NCI-H446 treated with DMSO at 0.1 percent for 48 hours (cell line): ENCODE data around the gene OSTN.
"Not testable (repeated sequence)": the region's sequence is repeated elsewhere in the genome, so short reads cannot be mapped to it uniquely, and the experiment has no call there.

Source experiments
- DNase-seq: peaks from one replicate; lab custom pipeline; 2025; lab: John Stamatoyannopoulos, UW

OSTN gene

DNA sequence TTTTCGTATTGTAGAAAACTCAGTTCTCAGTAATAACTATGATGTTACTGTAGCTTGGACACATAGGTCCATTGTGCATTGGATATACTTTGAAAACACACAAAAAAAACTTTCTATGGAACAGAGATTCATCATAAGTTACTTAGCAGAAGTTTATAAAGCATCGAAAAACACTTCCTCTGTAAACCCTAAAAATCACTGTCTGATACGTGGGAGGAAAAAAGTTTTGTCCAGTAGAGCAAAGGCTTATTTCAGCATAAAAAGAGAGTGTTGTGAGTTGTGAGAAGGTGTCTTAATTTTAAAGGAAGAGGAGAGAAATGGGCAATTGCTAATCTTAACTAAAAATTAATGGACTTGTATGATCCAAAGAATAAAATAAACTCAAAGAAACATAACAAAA lies 64.8 kb downstream of the OSTN start:
- DNase-seq = no peak

- DNase-seq = no peak
These were observed 69.7 kb downstream of the OSTN start for GRCh38 chr3:191268737-191269136.

GRCh38 chr3:191269289-191270085 lies 70.4 kb downstream of the OSTN start:
- no peak for DNase-seq

DNA sequence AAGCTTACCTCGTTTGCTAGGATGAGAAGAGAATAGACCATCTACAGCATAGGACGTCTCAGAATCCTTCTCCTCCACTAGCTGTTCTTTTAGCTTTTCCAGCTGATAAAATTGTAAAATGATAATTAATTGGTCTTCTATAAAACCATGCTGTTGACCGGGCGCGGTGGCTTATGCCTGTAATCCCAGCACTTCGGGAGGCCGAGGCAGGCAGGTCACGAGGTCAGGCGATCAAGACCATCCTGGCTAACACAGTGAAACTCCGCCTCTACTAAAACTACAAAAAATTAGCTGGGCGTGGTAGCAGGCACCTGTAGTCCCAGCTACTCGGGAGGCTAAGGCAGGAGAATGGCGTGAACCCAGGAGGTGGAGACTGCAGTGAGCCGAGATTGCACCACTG lies 76.2 kb downstream of the OSTN start:
- DNase-seq = not testable (repeated sequence)

DNA sequence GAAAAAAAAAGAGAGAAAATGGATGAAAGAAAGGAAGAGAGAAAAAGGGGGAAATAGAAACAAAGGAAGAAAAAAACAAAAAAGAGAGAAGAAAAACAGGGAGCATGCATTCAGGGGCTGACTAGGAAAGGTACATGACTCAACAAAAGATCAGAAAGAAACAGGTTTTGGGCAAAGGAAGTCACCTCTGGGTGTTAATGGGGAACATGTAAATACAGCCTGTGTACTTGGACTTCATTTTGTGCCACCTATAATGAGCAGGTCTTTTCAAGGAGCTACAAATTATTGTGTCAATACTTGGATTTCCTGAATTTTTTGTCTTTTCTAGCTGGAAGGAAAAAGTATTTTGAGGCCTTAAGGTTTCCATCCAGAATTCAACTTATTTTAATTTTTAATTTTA lies 76.7 kb downstream of the OSTN start:
- no peak for DNase-seq

DNA sequence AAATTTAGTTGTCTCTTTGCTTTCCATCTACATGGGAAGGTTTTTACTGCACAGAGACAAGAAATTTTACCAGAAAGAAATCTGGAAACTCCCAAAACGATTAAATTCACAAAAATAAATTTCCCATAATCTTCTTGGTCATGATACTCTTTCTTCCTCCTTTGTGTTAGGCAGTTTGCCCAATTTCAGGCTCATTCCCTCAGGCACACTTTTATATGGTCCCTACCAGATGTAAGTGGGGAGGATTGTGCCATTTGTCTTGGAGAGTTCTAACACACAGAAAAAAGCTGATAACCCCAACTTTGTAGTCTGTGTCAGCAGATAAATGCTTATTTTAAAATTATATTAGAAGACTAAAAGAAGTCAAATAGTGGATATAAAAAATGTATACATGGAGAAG lies 81.1 kb downstream of the OSTN start:
- no peak for DNase-seq

DNA sequence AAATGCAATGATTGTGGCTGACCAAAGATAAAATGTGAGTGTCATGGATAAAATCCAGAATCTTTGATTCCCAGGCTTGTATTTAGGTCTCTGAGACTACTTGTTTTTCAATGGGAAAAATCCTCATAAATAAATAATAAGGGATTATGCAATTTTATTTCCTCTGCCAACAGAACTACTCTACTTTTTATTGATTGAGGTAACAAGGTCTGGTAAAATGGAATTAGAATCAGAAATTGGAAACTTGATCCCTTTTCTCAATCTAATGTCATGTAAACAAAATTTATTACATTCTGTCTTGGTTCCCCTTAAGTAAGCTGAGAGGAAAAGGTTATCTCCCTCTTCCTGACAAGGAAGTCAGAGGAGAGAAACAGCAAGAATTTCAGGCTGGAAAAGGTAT lies 81.8 kb downstream of the OSTN start:
- DNase-seq = no peak

GRCh38 chr3:191282251-191283185 lies 83.5 kb downstream of the OSTN start:
- no peak for DNase-seq

DNA sequence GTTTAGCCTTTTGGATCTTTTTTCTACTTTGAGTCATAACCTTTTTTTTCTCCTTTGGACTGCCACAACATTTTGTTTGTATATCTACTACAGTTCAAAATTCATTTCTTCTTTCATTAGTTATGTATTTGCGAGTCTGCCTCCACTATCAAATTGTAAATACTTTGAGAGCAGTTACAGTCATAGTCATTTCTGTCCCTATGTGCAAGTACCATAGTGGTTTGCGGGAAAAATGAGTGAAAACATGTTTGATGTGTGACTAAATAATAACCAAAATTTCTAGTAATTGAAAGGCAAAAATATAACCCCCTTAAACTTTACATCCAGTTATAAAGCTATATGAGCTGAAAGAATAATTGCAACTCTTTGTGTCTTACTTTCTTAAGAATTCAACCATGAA lies 84.4 kb downstream of the OSTN start:
- DNase-seq = no peak

GRCh38 chr3:191290311-191291025 lies 91.4 kb downstream of the OSTN start:
- DNase-seq = no peak

- DNase-seq = no peak
These were observed 93.4 kb downstream of the OSTN start for GRCh38 chr3:191292243-191293015.

- DNase-seq = no peak
These were observed 95.2 kb downstream of the OSTN start for GRCh38 chr3:191294291-191294690.

GRCh38 chr3:191296041-191296541 lies 97.0 kb downstream of the OSTN start:
- no peak for DNase-seq

DNA sequence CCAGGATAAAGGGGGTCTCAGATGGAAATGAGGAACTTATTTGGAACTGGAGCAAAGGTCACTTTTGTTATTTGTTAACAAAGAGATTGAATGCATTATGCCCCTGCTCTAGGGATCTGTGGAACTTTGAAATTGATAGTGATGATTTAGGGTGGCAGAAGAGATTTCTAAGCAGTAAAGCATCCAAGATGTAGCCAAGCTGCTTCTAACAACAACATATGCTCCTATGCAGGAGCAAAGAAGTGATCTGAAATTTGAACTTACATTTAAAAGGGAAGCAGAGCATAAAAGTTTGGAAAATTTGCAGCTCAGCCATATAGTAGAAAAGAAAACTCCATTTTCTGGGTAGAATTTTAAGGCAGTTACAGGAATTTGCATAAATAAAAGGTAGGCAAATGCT lies 99.8 kb downstream of the OSTN start:
- no peak for DNase-seq

- no peak for DNase-seq
These were observed 101.4 kb downstream of the OSTN start for GRCh38 chr3:191300422-191300821.

GRCh38 chr3:191301017-191301416 lies 102.0 kb downstream of the OSTN start:
- no peak for DNase-seq

- no peak for DNase-seq
These were observed 102.9 kb downstream of the OSTN start for GRCh38 chr3:191301782-191302411.

DNA sequence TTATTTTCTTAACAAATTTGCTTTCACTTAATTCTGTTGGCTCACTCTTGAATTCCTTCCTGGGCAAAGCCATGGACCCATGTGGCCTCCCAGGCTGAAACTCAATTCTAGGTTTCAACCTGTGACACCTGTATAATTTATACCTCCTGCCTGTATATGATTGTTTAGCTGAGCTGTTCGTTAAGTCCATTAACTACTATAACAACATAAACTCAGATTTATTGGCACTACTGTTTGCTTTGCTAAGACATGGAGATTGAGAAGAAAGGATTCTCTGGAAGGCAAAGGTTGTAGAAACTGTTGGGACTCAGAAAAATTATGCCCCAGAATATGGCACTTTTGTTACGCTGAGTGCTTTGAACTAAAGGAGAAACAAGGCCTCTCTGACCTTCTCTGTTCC lies 103.4 kb downstream of the OSTN start:
- DNase-seq = no peak

- no peak for DNase-seq
These were observed 104.6 kb downstream of the OSTN start for GRCh38 chr3:191303596-191303995.

DNA sequence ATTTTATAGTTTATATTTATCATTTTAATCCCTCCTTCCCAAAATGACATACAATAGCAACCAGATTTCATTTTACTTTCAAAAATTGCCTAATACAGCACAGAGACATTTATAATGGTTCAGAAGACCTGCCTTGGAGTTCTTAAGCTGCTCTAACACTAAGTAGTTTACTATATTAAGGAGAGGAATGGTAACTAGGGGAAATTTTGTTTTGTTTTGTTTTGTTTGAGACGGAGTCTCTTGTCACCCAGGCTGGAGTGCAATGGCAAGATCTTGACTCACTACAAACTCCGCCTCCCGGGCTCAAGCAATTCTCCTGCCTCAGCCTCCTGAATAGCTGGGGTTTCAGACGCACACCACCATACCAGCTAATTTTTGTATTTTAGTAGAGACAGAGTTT lies 107.4 kb downstream of the OSTN start:
- no peak for DNase-seq

DNA sequence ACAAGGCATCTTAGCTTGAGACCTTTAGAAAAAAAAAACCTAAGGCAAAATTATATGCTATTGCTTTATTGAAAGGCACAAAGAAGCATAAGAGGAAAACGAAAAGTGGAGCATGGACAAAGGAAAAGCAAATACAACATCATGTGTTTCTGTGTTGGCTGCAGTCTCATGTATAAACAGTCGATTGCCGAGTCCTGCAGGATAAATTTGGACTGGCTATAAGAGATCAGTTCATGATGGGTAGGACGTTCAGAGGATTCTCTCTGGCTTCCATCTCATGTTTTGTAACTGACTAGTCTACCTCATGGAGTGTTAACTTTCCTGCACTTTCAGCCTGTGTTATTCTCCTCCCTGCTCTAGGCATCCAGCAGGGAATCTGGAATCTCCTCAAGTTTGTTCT lies 108.3 kb downstream of the OSTN start:
- DNase-seq = no peak
